Activated CD8-positive, alpha-beta memory T cell treated with anti-CD3 and anti-CD28 coated beads, Interleukin-2, amount 50 U/mL, for 24 hours (primary cell): ENCODE data around the gene IGDCC3.

Experiments
- DNase-seq: peaks from one replicate; pipeline ENCODE4 v3.0.0-alpha.2; 2020; ENCODE audit errors: extremely low read depth

Gene IGDCC3

DNA sequence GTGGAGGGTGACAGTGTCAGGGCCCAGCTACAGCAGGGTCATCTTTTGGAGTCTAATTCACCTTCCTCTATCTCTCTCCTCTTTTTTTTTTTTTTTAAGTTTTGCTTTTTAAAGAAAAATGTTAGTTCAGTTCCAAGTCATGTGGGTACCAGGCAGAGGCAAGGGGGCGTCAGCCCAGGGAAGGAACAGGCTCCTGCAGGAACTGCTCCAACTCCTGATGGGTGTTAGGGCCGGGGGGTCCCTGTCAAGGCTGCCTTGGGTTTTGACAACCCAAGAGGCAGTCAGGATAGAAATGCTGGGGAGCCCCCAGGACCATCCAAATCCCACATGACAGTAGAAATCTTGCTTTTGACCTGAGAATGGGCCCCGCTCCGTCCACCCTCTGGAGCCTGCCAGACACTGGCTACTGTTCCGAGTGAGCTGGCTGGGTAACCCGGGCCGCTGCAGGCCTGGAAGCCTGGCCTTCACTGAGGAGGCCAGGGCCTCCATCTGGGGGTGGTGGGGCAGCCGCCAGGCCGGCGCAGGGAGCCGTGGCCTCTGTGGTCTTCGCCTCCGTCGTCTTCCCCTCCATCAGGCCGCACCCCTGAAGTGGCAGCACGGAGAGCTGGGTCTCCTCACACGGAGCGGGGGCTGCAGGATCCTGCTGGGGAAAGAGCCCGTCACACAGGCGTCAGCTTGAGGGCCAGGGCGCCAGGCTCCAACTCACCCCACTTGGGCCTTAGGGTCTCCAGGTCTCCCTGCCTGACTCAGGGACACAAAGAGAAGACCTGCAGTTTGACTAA, 49.1 kb downstream of the IGDCC3 start:
- no peak for DNase-seq

DNA sequence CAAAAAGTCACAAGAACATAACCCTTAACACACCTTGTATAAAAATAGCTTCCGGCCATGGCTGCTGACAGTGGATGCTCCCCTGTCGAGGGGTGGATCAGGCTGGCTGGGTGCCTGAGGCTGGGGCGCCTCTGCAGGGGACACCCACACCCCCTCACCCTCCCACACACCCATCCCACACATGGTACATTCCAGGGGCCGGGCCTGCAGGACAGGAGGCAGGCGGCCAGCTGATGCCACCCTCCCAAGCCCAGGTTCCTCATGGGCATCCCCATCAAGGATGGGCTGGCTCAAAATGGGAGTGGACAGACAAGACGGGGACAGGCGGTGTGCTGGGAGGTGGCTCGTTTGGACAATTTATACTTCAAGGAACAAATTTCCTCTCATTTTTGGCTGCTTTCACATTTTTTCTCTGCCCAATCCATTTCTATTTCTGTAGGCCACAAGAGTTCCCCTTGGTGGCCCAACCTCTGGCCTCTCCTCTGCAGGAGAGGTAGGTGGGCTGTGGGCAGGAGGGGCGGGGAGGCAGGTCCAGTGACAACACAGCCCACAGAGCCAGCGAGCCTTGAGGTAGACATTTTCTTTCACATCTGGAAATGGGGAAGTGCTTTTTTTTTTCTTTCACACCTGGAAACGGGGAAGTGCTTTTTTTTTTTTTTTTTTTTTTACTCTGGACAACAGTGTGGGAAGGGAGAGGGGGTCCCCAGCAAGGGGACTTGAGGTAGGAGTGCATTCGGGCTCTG, 50.0 kb downstream of the IGDCC3 start:
- no peak for DNase-seq

DNA sequence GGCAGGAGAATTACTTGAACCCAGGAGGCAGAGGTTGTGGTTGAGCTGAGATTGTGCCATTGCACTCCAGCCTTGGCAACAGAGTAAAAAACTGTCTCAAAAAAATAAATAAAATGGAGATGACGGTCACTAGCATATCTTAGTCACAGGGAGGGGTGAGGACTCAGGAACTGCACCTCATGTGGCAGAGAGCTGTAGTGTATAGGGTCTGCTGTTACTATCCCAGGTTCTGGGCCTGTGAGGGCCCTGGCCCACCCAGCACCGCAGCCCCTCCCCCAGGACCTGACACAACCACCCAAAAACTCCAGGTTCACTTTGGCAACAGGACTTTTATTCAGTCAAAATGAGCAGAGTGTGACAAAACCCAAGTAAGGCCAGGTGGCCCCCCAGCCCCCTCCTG, 51.0 kb downstream of the IGDCC3 start:
- DNase-seq, result no peak

DNA sequence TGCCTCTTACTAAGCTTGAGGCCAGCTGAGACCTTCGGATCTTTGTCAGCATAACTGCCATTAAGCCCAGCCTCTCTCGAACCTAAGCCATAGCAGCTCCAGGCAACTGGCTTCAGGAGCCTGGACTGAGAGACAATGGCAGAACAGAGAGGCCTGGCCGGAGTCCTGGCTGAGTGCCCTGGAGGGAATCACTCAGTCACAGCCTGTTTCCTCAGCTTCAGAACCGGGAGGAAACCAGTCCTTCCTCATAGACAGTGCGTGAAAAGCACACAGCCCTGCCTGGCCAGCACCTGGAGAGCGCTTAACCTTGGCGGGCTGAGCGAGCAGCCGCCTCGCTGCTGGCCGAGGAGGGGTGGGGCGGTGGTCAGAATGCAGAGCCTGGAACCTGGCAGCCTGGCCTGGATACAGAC, 51.7 kb downstream of the IGDCC3 start:
- no peak for DNase-seq

DNA sequence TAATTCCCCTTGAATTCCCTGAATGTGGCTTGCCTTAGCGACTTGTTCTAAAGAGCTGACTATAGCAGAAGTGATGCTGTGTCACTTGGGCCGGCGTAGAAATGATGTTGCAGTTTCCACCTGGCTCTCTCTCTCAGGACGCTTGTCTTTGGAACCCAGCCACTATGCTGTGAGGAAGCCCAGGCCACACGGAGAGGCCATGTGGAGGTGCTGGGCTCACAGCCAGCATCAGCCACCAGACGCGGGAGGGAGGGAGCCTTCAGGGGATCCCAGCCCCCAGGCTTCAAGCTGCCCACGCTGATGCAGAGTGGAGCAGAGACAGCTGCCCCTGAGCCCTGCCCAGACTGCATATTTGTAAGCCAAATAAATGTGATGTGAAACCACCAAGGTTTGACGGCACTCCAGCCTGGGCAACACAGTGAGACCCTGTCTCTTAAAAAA, 54.7 kb downstream of the IGDCC3 start:
- DNase-seq, result no peak

DNA sequence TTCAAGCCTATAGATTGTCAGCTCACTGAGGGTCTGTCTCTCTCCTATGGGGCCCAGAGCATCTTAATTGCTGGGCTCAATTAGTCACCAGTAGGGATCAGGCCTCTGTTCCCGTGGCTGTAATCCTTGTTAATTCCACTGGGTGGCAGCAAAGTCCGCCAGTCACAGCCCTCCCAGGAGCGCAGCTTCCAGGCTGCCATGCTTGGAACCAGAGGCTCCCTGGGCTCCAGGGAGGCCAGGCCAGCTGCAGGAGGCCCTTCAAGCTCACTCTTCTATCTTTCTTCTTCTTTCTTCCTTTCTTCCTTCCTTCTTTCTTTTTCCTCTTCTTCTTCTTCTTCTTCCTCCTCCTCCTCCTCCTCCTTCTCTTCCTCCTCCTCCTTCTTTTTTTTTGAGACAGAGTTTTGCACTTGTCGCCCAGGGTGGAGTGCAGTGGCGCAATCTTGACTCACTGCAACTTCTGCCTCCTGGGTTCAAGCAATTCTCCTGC, 58.9 kb downstream of the IGDCC3 start:
- DNase-seq, result no peak

DNA sequence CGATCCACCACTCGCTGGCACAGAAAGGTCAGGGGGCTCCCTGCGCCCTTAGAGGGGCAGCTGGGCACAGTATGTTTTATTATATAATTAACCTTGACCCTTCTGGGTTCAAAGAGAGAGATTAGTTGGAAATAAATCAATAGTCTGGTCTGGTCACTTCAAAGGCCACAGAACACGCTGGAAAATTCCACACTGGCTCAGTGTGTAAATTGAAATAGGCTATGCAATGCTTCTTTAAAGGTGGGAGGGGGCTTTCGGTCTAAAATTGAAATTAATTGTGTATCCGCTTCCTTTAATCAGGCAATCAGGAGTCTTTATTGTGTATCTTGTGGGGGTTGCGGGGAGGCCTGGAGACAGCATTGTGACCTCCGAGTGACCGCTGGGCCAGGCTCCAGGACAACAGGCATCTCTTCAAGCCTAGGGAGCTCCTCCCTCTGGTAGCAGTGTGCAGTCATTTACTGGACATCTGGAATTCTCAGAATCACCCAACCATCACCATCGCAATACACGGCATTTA, 65.3 kb downstream of the IGDCC3 start:
- no peak for DNase-seq

DNA sequence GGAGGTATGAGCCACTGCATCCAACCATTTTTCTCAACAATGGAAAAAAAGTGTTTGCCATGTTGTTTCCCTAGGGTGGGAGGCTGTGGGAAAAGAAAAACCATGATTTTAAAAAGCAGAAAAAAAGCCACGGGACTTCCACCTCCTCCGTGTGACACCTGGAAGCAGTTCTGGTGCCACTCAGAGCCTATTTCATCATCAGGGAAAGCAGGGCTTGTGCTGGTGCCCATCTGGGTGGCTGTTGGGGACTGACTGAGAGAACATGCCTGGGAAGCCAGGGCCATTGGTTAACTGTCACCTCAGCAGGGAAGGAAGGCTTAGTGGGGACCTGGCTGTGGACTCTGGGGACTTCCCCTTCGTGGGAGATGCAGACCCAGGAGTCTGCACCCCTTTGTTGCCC, 66.0 kb downstream of the IGDCC3 start:
- no peak for DNase-seq

DNA sequence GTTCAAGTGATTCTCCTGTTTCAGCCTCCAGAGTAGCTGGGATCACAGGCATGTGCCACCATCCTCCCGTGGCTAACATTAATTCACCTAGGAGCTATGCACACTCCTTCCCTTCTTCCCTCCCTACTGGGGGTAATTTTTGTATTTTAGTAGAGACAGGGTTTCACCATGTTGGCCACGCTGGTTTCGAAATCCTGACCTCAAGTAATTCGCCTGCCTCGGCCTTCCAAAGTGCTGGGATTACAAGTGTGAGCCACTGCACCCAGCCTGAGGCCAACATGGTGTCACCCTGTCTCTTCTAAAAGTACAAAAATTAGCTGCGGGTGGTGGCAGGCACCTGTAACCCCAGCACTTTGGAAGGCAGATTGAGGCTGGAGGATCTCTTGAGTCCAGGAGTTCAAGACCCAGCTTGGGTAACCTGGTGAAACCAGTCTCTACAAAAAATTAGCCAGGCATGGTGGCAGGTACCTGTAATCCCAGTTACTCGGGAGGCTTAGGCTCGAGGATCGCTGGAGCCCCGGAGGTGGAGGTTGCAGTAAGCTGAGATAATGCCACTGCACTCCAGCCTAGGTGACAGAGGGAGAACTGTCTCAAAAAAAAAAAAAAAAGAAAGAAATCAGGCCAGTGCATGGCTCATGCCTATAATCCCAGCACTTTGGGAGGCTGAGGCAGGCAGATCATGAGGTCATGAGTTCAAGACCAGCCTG, 67.2 kb downstream of the IGDCC3 start:
- DNase-seq, result no peak

DNA sequence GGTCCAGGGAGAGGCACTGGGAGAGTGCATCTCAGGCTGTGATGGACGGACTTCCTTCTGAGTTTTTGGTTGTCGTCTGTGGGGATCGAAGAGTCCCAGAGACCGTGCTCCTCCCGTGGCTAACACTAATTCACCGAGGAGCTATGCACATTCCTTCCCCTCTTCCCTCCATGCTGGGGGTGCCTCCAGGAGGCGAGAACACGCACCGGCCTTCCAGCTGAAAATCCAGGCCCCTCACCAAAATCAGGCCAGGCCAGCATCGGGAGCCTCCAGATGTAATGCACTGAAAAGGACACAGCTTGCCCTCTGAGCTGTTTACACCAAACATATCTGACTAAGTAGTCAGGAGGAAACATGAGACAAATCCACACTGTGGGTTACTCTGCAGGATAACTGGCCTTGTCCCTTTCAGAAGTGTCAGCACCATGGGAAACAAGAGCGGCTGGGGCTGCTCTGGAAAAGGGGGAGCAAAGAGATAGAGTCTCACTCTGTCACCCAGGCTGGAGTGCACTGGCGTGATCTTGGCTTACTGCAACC, 67.9 kb downstream of the IGDCC3 start:
- DNase-seq, result no peak

DNA sequence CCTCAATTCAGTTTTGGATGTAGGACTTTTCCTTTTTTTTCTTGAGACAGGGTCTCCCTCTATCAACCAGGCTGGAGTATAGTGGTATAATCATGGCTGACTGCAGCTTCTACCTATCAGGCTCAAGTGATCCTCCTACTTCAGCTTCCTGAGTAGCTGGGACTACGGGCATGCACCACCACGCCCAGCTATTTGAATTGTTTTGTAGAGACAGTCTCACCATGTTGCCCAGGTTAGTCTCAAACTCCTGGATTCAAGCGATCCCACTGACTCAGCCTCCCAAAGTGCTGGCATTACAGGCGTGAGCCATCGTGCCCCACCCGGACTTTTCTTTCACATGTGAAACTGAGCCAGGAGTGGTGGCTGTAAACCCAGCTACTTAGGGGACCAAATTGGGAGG, 69.8 kb downstream of the IGDCC3 start:
- DNase-seq, result no peak

DNA sequence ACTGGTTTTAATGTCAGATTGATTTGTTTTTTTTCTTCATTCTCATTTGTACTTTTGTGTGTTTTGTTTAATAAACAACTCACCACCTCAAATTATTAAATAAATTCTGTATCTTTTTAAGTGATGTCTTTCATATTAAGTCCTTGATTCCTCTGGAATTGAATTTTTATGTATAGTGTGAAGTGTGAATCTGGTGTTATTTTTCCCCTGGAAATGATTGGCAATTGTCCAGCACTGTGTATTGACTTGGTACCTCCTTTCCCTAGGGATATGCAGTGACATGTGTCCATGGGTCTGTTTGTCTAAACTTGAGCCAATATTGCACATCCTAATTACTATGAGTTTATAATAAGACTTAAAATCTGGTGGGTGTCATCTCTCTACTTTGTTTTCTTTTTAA, 71.3 kb downstream of the IGDCC3 start:
- no peak for DNase-seq

DNA sequence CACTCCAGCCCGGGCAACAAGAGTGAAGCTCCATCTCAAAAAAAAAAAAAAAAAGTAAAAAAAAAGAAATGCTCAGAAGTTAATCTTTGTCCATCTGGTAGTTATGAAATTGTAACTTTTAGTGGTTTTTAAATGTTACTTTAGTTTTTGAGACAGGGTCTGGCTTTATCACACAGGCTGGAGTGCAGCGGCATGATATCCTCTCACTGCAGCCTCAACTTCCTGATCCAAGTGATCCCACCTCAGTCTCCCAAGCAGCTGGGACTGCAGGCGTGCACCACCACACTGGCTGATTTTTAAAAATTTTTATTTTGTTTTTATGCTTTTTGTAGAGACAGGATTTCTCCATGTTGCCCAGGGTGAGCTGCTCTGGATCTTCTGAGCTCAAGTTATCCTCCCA, 72.0 kb downstream of the IGDCC3 start:
- no peak for DNase-seq

DNA sequence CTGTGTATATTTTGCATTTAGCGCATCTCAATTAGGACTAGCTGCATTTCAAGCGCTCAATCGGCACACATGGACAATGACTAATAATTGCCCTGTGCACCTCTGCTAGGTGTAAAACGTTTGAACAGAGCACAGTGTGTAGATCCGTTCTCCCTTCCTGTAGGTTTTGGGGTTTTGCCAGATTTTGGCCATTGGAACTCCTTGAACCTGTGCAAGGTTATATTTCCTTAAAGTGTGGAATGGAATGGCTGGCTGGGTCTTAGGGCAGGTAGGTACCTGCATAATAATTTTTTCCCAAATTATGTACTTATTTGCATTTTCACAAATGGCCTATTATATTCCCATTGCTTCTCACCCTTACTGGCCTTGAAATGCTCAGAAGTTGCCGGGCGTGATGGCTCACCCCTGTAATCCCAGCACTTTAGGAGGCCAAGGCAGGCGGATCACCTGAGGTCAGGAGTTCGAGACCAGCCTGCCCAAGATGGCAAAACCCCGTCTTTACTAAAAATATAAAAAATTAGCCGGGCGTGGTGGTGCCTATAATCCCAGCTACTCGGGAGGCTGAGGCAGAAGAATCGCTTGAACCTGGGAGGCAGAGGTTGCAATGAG, 72.5 kb downstream of the IGDCC3 start:
- DNase-seq, result no peak

DNA sequence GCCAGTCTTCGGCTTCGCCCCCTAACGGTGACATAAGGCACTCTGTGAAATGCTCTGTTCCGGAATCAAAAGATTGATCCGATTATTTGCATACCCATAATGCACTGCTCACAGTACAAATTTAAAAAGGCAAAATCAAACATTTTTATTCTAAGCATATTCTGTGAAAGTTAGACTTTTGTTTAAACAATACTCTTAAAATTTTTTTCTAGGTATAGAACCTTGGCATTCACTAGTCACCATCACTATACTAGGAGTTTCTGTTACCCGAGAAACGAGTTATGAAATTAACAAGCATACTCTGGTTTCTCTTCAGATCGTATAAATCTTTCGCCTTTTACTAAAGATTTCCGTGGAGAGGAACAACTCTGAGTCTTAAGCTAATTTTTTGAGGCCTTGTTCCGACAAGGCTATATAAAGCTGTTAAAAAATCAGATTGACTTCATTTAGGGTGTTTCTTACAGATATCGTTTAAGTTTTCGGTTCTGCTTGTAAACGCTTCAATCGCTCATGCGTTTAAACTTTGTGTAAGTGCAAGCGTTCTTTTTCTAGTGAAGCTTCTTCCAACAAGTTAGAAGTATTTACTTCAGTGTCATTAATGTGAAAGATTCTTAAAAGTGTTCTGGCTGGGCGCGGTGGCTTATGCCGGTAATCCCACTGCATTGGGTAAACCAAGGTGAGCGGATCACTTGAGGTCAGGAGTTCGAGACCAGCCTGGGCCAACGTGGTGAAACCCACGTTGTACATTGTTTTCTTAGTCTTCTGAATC, 73.2 kb downstream of the IGDCC3 start, which contains the start of gene RNU5B-1:
Gene RNU5B-1, plus strand, starts transcription at position 297 of the 769 bp plus-strand sequence.
- DNase-seq, result no peak

DNA sequence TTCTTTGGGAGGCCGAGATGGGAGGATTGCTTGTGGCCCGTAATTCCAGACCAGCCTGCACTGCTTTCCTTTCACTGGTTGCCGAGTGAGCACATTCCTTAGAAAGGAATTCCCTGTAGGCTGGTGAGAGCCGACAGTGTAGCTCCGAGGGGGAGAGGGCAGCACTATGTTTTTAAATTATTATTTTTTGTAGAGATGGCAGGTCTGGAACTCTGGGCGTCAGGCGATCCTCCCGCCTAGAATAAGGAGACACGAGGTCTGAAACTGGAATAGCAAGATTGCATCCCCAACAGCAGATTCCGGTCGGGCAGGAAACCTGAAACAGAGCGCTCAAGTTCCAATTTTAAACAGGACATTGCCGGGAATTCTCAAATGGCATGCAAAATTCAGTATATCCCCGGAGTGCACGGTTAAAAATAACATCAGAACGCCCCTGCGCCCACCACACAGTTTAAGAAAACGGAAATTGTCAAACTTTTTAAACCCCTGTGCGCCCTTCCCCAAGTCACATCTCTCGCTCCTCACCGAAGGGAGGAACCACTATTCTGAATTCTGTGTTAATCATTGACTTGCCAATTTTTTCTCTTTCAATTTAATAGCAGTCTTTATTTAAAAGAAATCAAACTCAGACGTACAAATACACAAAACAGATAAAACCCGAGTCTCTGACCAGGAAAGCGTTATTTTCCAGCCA, 74.0 kb downstream of the IGDCC3 start:
- no peak for DNase-seq

DNA sequence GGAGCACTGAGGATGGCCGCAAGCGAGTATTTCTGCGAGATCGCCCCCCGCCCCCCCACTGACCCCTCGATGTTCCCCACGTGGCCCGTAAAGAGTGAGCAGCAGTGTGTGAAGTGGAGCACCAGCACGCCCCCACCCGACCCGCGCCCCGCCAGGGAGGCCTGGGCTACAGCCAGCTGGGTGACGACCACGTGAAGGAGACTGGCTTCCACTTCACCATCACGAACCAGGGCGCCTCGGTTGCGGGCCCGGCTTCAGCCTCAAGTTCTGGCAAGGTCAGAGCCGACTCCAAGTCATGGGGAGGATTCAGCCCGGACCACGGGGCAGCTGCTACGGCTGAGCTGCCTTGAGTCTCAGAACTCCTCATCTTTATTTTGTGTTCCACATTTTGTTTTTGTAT, 75.7 kb downstream of the IGDCC3 start:
- no peak for DNase-seq

DNA sequence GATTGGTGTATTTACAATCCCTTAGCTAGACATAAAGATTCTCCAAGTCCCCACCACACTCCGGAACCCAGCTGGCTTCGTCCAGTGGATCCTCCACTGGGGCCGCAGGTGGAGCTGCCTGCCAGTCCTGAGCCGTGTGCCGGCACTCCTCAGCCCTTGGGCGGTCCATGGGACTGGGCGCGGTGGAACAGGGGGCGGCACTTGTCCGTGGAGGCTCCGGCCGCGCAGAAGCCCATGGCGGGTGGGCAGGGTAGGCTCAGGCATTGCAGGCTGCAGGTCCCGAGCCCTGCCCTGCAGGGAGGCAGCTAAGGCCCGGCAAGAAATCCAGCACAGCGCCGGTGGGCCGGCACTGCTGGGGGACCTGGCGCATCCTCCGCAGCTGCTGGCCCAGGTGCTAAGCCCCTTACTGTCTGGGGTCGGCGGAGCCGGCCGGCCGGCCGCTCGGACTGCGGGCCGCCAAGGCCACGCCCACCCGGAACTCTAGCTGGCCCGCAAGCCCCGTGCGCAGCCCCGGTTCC, 76.8 kb downstream of the IGDCC3 start:
- no peak for DNase-seq

DNA sequence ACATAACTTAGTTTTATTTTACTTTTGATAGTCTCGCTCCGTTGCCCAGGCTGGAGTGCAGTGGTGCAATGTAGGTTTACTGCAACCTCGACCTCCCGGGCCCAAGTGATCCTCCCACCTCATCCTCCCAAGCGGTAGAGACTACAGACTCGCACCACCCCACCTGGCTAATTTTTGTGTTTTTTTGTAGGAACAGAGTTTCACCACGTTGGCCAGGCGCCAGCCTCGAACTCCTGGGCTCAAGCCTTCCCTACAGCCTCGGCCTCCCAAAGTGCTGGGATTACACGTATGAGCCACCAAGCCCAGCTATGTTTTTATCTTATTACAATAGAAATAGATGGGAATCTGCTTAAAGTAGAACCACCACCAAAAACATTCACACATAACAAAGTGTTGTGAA, 79.1 kb downstream of the IGDCC3 start:
- DNase-seq, result no peak
